Measurements from ENCODE around the gene SH3RF3. TPM values are rescaled to one million over a fixed set of nuclear protein-coding genes. Genes with fewer than 3 reads are reported as not detected.

Gene SH3RF3
- total and polyA plus RNA-seq, 2 donors (not counting 1 experiment from before 2014, with no cell fraction given): 8.3 to 10.1 TPM

- peaks cover 87% of the 10 kb centered on the region for H3K79me2 ChIP-seq (ENCODE audit: control insufficient read depth, insufficient read depth, low read length)
- H3K9ac ChIP-seq (ENCODE audit: insufficient read depth, low read length): no peak overlapping the region
- H2AFZ ChIP-seq (ENCODE audit: low read length): no peak overlapping the region
- no peak for DNase-seq (ENCODE audit: low read depth in 2 of 2)
- no peaks in the 10 kb centered on the region for H3K9me3 ChIP-seq (ENCODE audit: control insufficient read depth, insufficient read depth, low read depth, low read length)
- H3K4me1 ChIP-seq (ENCODE audit: control insufficient read depth, extremely low read depth, insufficient read depth, low read length): no peaks in the 10 kb centered on the region
- TF ChIP-seq EZH2 (IDR thresholded peaks at IDR 0.05; ENCODE audit: low read length, missing control alignments): no peak
- TF ChIP-seq CTCF (conservative IDR thresholded peaks at IDR 0.05 in 1 of 2, IDR thresholded peaks at IDR 0.05 in 1 of 2; ENCODE audit: low read depth in 1 of 2, low read length in 2 of 2): no peak
- H4K20me1 ChIP-seq (ENCODE audit: control insufficient read depth, extremely low read depth, insufficient read depth, low read length): peaks cover 1% of the 10 kb centered on the region
- H3K36me3 ChIP-seq (ENCODE audit: control insufficient read depth, insufficient read depth, low read length): no peaks in the 10 kb centered on the region
- H3K27ac ChIP-seq (ENCODE audit: insufficient read depth, low read length): no peak overlapping the region
- H3K27me3 ChIP-seq (ENCODE audit: control insufficient read depth, insufficient read depth, low read length): no peaks in the 10 kb centered on the region
- no peak overlapping the region for H3K4me2 ChIP-seq (ENCODE audit: extremely low read depth, insufficient read depth, low read length)
- no peak overlapping the region for H3K4me3 ChIP-seq (replicated peaks in 1 of 4; ENCODE audit: control extremely low read depth in 1 of 4, insufficient read depth in 1 of 4, low read depth in 3 of 4, low read length in 4 of 4)
These were observed 13.6 kb downstream of the SH3RF3 start for GRCh38 chr2:109142416-109143210.

GRCh38 chr2:109143214-109144187 is 14.5 kb downstream of the SH3RF3 start:
- no peak overlapping the region for H3K4me3 ChIP-seq (replicated peaks in 1 of 4; ENCODE audit: control extremely low read depth in 1 of 4, insufficient read depth in 1 of 4, low read depth in 3 of 4, low read length in 4 of 4)
- no peak for DNase-seq (ENCODE audit: low read depth in 2 of 2)
- no peak overlapping the region for H3K4me2 ChIP-seq (ENCODE audit: extremely low read depth, insufficient read depth, low read length)
- H3K4me1 ChIP-seq (ENCODE audit: control insufficient read depth, extremely low read depth, insufficient read depth, low read length): peaks cover 7% of the 10 kb centered on the region
- peaks cover 1% of the 10 kb centered on the region for H4K20me1 ChIP-seq (ENCODE audit: control insufficient read depth, extremely low read depth, insufficient read depth, low read length)
- no peak overlapping the region for H3K27ac ChIP-seq (ENCODE audit: insufficient read depth, low read length)
- no peak overlapping the region for H3K9ac ChIP-seq (ENCODE audit: insufficient read depth, low read length)
- H3K79me2 ChIP-seq (ENCODE audit: control insufficient read depth, insufficient read depth, low read length): peaks cover 82% of the 10 kb centered on the region
- H2AFZ ChIP-seq (ENCODE audit: low read length): no peak overlapping the region
- no peak for TF ChIP-seq CTCF (conservative IDR thresholded peaks at IDR 0.05 in 1 of 2, IDR thresholded peaks at IDR 0.05 in 1 of 2; ENCODE audit: low read depth in 1 of 2, low read length in 2 of 2)
- TF ChIP-seq EZH2 (IDR thresholded peaks at IDR 0.05; ENCODE audit: low read length, missing control alignments): no peak
- H3K36me3 ChIP-seq (ENCODE audit: control insufficient read depth, insufficient read depth, low read length): no peaks in the 10 kb centered on the region
- no peaks in the 10 kb centered on the region for H3K9me3 ChIP-seq (ENCODE audit: control insufficient read depth, insufficient read depth, low read depth, low read length)
- H3K27me3 ChIP-seq (ENCODE audit: control insufficient read depth, insufficient read depth, low read length): no peaks in the 10 kb centered on the region

- H3K9me3 ChIP-seq (ENCODE audit: control insufficient read depth, insufficient read depth, low read depth, low read length): no peaks in the 10 kb centered on the region
- no peaks in the 10 kb centered on the region for H3K27me3 ChIP-seq (ENCODE audit: control insufficient read depth, insufficient read depth, low read length)
- no peak for DNase-seq (ENCODE audit: low read depth in 2 of 2)
- peaks cover 81% of the 10 kb centered on the region for H3K79me2 ChIP-seq (ENCODE audit: control insufficient read depth, insufficient read depth, low read length)
- peaks cover 8% of the 10 kb centered on the region for H3K4me1 ChIP-seq (ENCODE audit: control insufficient read depth, extremely low read depth, insufficient read depth, low read length)
- no peak overlapping the region for H3K4me2 ChIP-seq (ENCODE audit: extremely low read depth, insufficient read depth, low read length)
- H3K9ac ChIP-seq (ENCODE audit: insufficient read depth, low read length): no peak overlapping the region
- H3K27ac ChIP-seq (ENCODE audit: insufficient read depth, low read length): no peak overlapping the region
- peaks cover 2% of the 10 kb centered on the region for H4K20me1 ChIP-seq (ENCODE audit: control insufficient read depth, extremely low read depth, insufficient read depth, low read length)
- no peak overlapping the region for H3K4me3 ChIP-seq (replicated peaks in 1 of 4; ENCODE audit: control extremely low read depth in 1 of 4, insufficient read depth in 1 of 4, low read depth in 3 of 4, low read length in 4 of 4)
- H3K36me3 ChIP-seq (ENCODE audit: control insufficient read depth, insufficient read depth, low read length): no peaks in the 10 kb centered on the region
- TF ChIP-seq CTCF (conservative IDR thresholded peaks at IDR 0.05 in 1 of 2, IDR thresholded peaks at IDR 0.05 in 1 of 2; ENCODE audit: low read depth in 1 of 2, low read length in 2 of 2) (no peak), EZH2 (IDR thresholded peaks at IDR 0.05; ENCODE audit: low read length, missing control alignments) (no peak)
- H2AFZ ChIP-seq (ENCODE audit: low read length): no peak overlapping the region
These were observed 15.3 kb downstream of the SH3RF3 start for GRCh38 chr2:109144271-109144670.

Data from fibroblast of lung (primary cell).